Measurements from ENCODE around the gene DPEP3. TPM values are rescaled to one million over a fixed set of nuclear protein-coding genes. Genes with fewer than 3 reads are reported as not detected.

Gene DPEP3
- total RNA-seq, 1 donor from 2014 or later: not detected

DNA sequence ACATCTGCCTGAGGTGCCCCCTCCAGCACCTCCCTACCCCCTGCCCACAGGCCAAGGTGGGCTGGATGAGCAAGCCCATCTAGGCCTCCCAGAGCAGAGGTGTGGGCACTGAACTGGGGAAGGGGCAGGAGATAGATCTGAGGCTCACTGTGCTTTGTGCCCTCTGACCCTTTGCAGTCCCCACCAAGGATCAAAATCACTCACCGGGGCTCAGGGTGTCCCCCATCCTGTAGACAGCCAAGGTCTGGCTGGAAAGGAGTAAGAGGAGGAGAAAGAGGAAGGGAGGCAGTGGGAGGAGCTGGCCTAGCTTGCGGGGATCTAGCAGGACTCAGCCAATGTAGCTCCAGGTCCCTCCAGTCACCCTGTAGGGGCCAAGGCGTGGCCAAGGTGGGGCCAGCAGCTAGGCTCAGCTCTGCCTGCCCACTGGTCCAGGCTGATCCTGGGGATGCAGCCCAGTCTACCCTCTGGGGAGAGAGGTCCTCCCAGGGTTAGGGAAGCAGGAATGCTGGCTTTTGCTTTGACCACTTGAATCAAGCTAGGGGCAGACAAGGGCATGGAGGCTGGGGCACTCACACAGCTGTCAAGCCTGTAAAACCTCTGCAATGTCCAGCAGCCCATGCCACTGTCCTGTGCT is 13.6 kb downstream of the DPEP3 start:
- DNase-seq (ENCODE audit: low spot score in 2 of 2): peak in 1 of 2 donors; percentile 78
- Histone ChIP-seq H3K36me3 (peaks cover 18% of the 10 kb centered on the region in 2 donors), H3K27me3 (no peaks in the 10 kb centered on the region), H3K4me3 (peak overlapping the region; percentile 79 to 83), H3K9me3 (no peaks in the 10 kb centered on the region), H3K27ac (peak overlapping the region; percentile 94 to 98), H3K4me1 (peaks cover 11 to 49% of the 10 kb centered on the region in 2 donors)
- intact Hi-C loops (cut with DNase I): loop anchor here (10.0 kb wide), 2 partner anchors 268 to 442 kb away; partner anchors contain the start of genes ESRP2 and RIPOR1
- TF ChIP-seq, protein P1, sequence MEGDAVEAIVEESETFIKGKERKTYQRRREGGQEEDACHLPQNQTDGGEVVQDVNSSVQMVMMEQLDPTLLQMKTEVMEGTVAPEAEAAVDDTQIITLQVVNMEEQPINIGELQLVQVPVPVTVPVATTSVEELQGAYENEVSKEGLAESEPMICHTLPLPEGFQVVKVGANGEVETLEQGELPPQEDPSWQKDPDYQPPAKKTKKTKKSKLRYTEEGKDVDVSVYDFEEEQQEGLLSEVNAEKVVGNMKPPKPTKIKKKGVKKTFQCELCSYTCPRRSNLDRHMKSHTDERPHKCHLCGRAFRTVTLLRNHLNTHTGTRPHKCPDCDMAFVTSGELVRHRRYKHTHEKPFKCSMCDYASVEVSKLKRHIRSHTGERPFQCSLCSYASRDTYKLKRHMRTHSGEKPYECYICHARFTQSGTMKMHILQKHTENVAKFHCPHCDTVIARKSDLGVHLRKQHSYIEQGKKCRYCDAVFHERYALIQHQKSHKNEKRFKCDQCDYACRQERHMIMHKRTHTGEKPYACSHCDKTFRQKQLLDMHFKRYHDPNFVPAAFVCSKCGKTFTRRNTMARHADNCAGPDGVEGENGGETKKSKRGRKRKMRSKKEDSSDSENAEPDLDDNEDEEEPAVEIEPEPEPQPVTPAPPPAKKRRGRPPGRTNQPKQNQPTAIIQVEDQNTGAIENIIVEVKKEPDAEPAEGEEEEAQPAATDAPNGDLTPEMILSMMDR (IDR thresholded peaks at IDR 0.05): no peak

DNA sequence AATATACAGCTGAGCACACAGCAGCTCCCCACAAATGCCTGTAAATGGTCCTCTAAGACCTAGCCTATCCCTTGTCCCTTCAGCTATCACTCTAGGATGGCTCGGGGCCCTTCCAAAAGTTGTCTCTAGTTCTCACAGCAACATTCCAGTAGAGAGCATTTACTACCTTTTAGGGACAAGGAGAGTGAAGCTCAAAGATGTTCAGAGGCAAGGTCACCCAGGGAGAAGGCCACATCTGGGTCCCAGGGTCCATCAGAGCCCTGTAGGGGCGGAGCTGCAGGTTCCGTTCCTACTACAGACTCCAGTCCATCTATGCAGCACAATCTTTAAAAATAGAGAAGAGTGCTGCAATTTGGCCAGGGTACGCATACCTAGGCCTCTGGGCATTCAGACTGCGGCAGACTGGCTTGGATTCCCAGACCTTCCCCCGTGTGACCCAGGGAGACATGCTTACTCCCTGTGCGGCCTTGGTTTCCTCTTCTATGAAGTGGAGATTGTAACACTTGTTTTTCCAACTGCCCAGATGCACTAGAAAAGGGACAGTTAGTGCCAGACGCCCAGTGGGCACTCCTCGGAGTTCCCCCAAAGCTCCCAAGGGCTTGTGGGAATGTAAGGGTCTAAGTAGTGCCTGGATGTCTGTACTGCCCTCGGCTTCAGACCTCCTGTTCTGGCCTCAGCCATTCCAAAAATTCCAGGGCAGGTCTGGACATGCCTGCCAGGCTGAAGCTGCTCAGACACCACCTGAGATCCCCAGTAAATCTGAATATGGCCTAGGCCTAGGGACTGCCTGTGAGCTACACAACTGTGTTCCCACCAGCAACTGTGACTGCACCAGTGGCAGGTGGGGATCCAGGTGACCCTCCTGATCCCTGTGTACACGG is 14.4 kb downstream of the DPEP3 start:
- H3K36me3 ChIP-seq: peaks cover 26% of the 10 kb centered on the region in 2 donors
- DNase-seq (ENCODE audit: low spot score in 2 of 2): peak in 1 of 2 donors; percentile 58
- H3K27me3 ChIP-seq: no peaks in the 10 kb centered on the region
- peaks cover 11 to 49% of the 10 kb centered on the region in 2 donors for H3K4me1 ChIP-seq
- TF ChIP-seq, protein P1 (IDR thresholded peaks at IDR 0.05): no peak
- no peaks in the 10 kb centered on the region for H3K9me3 ChIP-seq
- H3K4me3 ChIP-seq: peak overlapping the region; percentile 79 to 83
- intact Hi-C loops (cut with DNase I): loop anchor here (10.0 kb wide), 2 partner anchors 269 to 441 kb away; partner anchors contain the start of genes ESRP2 and RIPOR1
- H3K27ac ChIP-seq: peak overlapping the region; percentile 94 to 98

DNA sequence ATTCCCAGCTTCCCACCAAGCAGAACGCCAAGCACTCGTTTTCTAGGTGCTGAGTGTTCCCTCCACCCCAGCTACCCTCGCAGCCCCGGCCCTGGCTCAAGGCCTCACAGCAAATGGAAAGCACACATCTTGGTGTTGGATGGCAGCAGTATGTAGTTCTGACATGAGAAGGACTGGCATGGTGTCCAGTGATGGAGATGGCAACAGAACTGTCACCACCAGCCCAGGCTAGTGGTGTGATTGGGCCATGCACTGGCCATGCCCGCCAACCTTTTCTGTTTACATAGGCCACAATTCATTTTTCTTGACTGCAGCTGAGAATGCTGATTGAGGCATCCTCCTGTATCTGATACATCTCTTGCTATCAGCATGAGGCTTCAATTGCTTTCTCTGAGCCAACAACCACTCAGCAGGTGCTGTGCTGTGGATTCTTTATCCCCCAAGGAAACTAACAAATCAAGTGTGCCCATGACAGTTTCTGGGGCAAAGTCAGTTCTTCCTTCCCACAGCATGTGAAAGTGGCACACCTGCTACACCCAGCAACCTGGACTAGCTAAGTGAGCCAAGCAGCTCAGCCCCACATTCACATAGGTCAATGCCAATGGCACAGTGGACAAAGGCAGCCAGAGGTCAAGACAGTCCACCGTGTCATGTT is 15.7 kb downstream of the DPEP3 start:
- Histone ChIP-seq H3K4me1 (peaks cover 11 to 54% of the 10 kb centered on the region in 2 donors), H3K27ac (peak overlapping the region; percentile 59 to 94), H3K27me3 (no peaks in the 10 kb centered on the region), H3K9me3 (no peaks in the 10 kb centered on the region), H3K36me3 (peaks cover 39% of the 10 kb centered on the region in 2 donors), H3K4me3 (peak overlapping the region in 1 of 2 donors; percentile 31)
- peak in 1 of 2 donors; percentile 60 for DNase-seq (ENCODE audit: low spot score in 2 of 2)
- intact Hi-C loops (cut with DNase I): loop anchor here (10.0 kb wide), 2 partner anchors 270 to 440 kb away; partner anchors contain the start of genes ESRP2 and RIPOR1
- TF ChIP-seq, protein P1 (IDR thresholded peaks at IDR 0.05): no peak

DNA sequence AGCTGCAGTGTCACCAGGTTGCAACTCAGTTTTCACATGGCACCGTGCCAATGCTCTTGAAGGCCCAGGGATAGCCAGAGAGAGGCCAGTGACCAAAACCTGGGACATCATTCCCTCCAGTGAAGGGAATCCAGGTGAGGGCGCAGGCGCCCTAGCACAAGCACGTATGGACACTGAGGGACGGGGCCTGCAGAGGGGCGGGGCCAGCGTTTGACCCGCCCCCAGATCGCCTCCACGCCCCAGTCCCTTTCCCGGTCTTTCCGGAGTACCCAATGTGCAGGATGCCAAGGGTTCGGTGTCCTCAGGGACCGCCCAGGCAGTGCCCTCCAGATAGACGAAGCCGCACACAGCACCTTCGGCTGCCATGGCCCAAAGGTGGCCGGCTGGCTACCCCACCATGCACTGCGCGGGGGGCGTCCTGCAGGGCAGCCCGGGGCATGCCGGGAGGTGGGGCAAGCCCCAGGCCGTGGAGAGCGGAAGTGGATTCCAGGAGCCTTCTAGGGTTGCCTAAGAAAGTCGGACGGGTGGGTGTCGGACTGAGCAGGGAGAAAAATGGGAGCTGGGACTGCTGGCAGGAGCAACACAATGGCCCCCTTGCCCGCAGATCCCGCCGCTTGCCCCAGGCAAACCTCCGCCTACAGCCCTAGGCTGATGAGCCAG is 16.5 kb downstream of the DPEP3 start:
- no peak for DNase-seq (ENCODE audit: low spot score in 2 of 2)
- Histone ChIP-seq H3K4me3 (peak overlapping the region in 1 of 2 donors; percentile 31), H3K27ac (peak overlapping the region; percentile 59 to 94)

More for the DNA sequence above, 16.5 kb downstream of the DPEP3 start:
- Histone ChIP-seq H3K9me3 (no peaks in the 10 kb centered on the region), H3K4me1 (peaks cover 11 to 57% of the 10 kb centered on the region in 2 donors), H3K36me3 (peaks cover 47% of the 10 kb centered on the region in 2 donors), H3K27me3 (no peaks in the 10 kb centered on the region)
- intact Hi-C loops (cut with DNase I): loop anchor here (10.0 kb wide), 2 partner anchors 271 to 439 kb away; partner anchors contain the start of genes ESRP2 and RIPOR1
- TF ChIP-seq, protein P1 (IDR thresholded peaks at IDR 0.05): no peak
